H9 (cell line): ENCODE results near the gene TBC1D4. TPM values are rescaled to one million over a fixed set of nuclear protein-coding genes. Genes with fewer than 3 reads are reported as not detected.

Experiments
- DNase-seq: peaks from one replicate; pipeline ENCODE4 v3.0.0-alpha.2; 2017
- H2AFZ ChIP-seq: one replicate; pipeline ENCODE4 v1.6.1; 2013; ENCODE audit warnings: mild to moderate bottlenecking, low read length, control low read depth, moderate library complexity
- H2AK5ac ChIP-seq: 2 replicates; pipeline ENCODE4 v1.6.1; 2013; ENCODE audit warnings: low read length, control low read depth, mixed read lengths; ENCODE audit not compliant: insufficient read length
- H2BK120ac ChIP-seq: one replicate; pipeline ENCODE4 v1.6.1; 2013; ENCODE audit warnings: low read depth, mild to moderate bottlenecking, low read length, control low read depth, inconsistent platforms; ENCODE audit not compliant: poor library complexity, severe bottlenecking
- H2BK12ac ChIP-seq: 2 replicates; pipeline ENCODE4 v1.6.1; 2013; ENCODE audit warnings: low read length, control low read depth, mixed read lengths, low read depth; ENCODE audit not compliant: insufficient read length
- H2BK15ac ChIP-seq: 2 replicates; pipeline ENCODE4 v1.6.1; 2013; ENCODE audit warnings: low read depth, low read length, control low read depth
- H2BK20ac ChIP-seq: one replicate; pipeline ENCODE4 v1.6.1; 2013; ENCODE audit warnings: low read depth, mild to moderate bottlenecking, low read length, control low read depth, inconsistent platforms; ENCODE audit not compliant: poor library complexity, severe bottlenecking
- H2BK5ac ChIP-seq: 2 replicates; pipeline ENCODE4 v1.6.1; 2013; ENCODE audit warnings: low read length, control low read depth, mixed read lengths; ENCODE audit not compliant: insufficient read length
- H3K14ac ChIP-seq: 2 replicates; pipeline ENCODE4 v1.6.1; 2013; ENCODE audit warnings: low read length, control low read depth; ENCODE audit not compliant: insufficient read depth
- H3K18ac ChIP-seq: 2 replicates; pipeline ENCODE4 v1.6.1; 2013; ENCODE audit warnings: low read depth, mild to moderate bottlenecking, mixed read lengths, low read length, control low read depth; ENCODE audit not compliant: insufficient read length
- H3K23ac ChIP-seq: 2 replicates; pipeline ENCODE4 v1.6.1; 2013; ENCODE audit warnings: low read length, control low read depth, mixed read lengths, low read depth; ENCODE audit not compliant: insufficient read length
- H3K23me2 ChIP-seq: 2 replicates; pipeline ENCODE4 v1.6.1; 2013; ENCODE audit warnings: low read depth, mild to moderate bottlenecking, mixed read lengths, low read length, control low read depth; ENCODE audit not compliant: insufficient read length, poor library complexity, severe bottlenecking
- H3K27ac ChIP-seq: 2 replicates; pipeline ENCODE4 v1.5.1; 2013; ENCODE audit warnings: low read length, control low read depth, mixed read lengths, low read depth; ENCODE audit not compliant: insufficient read length
- H3K27me3 ChIP-seq: 2 replicates; pipeline ENCODE4 v1.6.1; 2013; ENCODE audit warnings: low read length, control low read depth, inconsistent platforms; ENCODE audit not compliant: insufficient read depth
- H3K4ac ChIP-seq: 2 replicates; pipeline ENCODE4 v1.6.1; 2013; ENCODE audit warnings: low read depth, mild to moderate bottlenecking, control low read depth, inconsistent platforms, low read length, moderate library complexity
- H3K4me1 ChIP-seq: 2 replicates; pipeline ENCODE4 v1.6.1; 2013; ENCODE audit warnings: low read length, control low read depth, inconsistent platforms; ENCODE audit not compliant: insufficient read depth
- H3K4me2 ChIP-seq: 2 replicates; pipeline ENCODE4 v1.6.1; 2013; ENCODE audit warnings: low read length, control low read depth, mixed read lengths; ENCODE audit not compliant: insufficient read length, insufficient read depth
- H3K56ac ChIP-seq: 2 replicates; pipeline ENCODE4 v1.6.1; 2013; ENCODE audit warnings: low read depth, mild to moderate bottlenecking, mixed read lengths, low read length, control low read depth; ENCODE audit not compliant: insufficient read length
- H3K79me1 ChIP-seq: 2 replicates; pipeline ENCODE4 v1.6.1; 2013; ENCODE audit warnings: low read depth, mild to moderate bottlenecking, moderate library complexity, low read length, control low read depth, inconsistent platforms; ENCODE audit not compliant: insufficient read depth, poor library complexity, severe bottlenecking
- H3K79me2 ChIP-seq: 2 replicates; pipeline ENCODE4 v1.6.1; 2013; ENCODE audit warnings: low read length, control low read depth, inconsistent platforms; ENCODE audit not compliant: insufficient read depth
- H3K9ac ChIP-seq: 2 replicates; pipeline ENCODE4 v1.6.1; 2013; ENCODE audit warnings: low read length, control low read depth, mixed read lengths; ENCODE audit not compliant: insufficient read length; ENCODE audit errors: extremely low read depth
- H3K9me3 ChIP-seq: one replicate; pipeline ENCODE4 v1.6.1; 2013; ENCODE audit warnings: low read depth, low read length, inconsistent platforms; ENCODE audit not compliant: control insufficient read depth
- H3T11ph ChIP-seq: one replicate; pipeline ENCODE4 v1.6.1; 2013; ENCODE audit warnings: mild to moderate bottlenecking, low read length, control low read depth, inconsistent platforms
- H4K20me1 ChIP-seq: one replicate; pipeline ENCODE4 v1.6.1; 2013; ENCODE audit not compliant: control insufficient read depth, insufficient read length, insufficient read depth
- H4K5ac ChIP-seq: 2 replicates; pipeline ENCODE4 v1.6.1; 2013; ENCODE audit warnings: low read depth, mild to moderate bottlenecking, mixed read lengths, low read length, control low read depth; ENCODE audit not compliant: insufficient read length
- H4K8ac ChIP-seq: replicated peaks from 2 replicates; pipeline ENCODE4 v1.6.1; 2013; ENCODE audit warnings: low read length, control low read depth, mixed read lengths, low read depth; ENCODE audit not compliant: insufficient read length
- H4K91ac ChIP-seq: 2 replicates; pipeline ENCODE4 v1.6.1; 2013; ENCODE audit warnings: low read depth, mild to moderate bottlenecking, moderate library complexity, mixed read lengths, low read length, control low read depth; ENCODE audit not compliant: insufficient read length
- H3K27ac Mint-ChIP-seq, 3 experiments: 2 replicates in 2 of 3; 3 replicates in 1 of 3; pipeline ENCODE4 v1.8.0; 2020 to 2021; ENCODE audit warnings: mixed read lengths in 3 of 3, mild to moderate bottlenecking in 1 of 3, moderate library complexity in 1 of 3
- H3K27me3 Mint-ChIP-seq: 2 replicates; pipeline ENCODE4 v1.8.0; 2021; ENCODE audit warnings: low read depth, mild to moderate bottlenecking, moderate library complexity, mixed read lengths
- H3K36me3 Mint-ChIP-seq, 3 experiments: 2 replicates in 2 of 3; 3 replicates in 1 of 3; pipeline ENCODE4 v1.8.0; 2020 to 2021; ENCODE audit warnings: low read depth in 3 of 3, mixed read lengths in 3 of 3; ENCODE audit not compliant: insufficient read depth in 1 of 3
- H3K4me1 Mint-ChIP-seq, 2 experiments: 2 replicates each; pipeline ENCODE4 v1.8.0; 2020; ENCODE audit warnings: mixed read lengths in 2 of 2
- H3K4me3 Mint-ChIP-seq, 2 experiments: 2 replicates in 1 of 2; 3 replicates in 1 of 2; pipeline ENCODE4 v1.8.0; 2020 to 2021; ENCODE audit warnings: mild to moderate bottlenecking in 2 of 2, mixed read lengths in 2 of 2, moderate library complexity in 1 of 2
- H3K9me3 Mint-ChIP-seq, 2 experiments: 2 replicates in 1 of 2; 3 replicates in 1 of 2; pipeline ENCODE4 v1.8.0; 2020; ENCODE audit warnings: mild to moderate bottlenecking in 2 of 2, mixed read lengths in 2 of 2, moderate library complexity in 1 of 2
- CTCF ChIP-seq: fragments of 200-600 bp; sonication (generic); conservative IDR thresholded peaks from 3 replicates; pipeline ENCODE4 v1.8.0; 2021; ENCODE audit warnings: antibody characterized with exemption, mild to moderate bottlenecking
- WGBS: extraction: QIAGEN DNeasy Blood & Tissue Kit; methylation state at CpG from one replicate; pipeline ENCODE4 v1.1.7; 2013; ENCODE audit warnings: missing lambda C conversion rate, low lambda C conversion rate, mixed read lengths; ENCODE audit not compliant: insufficient read length; ENCODE audit errors: extremely low coverage; 5-methylcytosine and 5-hydroxymethylcytosine counted together
- total RNA-seq: library from RNA; stranded (reverse); gene quantifications from 2 replicates; pipeline ENCODE4 v1.2.1, GENCODE V29; 2021

TBC1D4 gene
- total RNA-seq, 1 experiment from 2014 or later, result 10.5 TPM

- Histone ChIP-seq H3K9me3 (no peaks in the 10 kb centered on the region), H2BK20ac (no peak overlapping the region), H3K4ac (no peak overlapping the region), H3K23ac (no peak overlapping the region), H3K14ac (no peak overlapping the region; the same call in 1 of the 2 replicates), H4K5ac (no peak overlapping the region), H3K56ac (no peak overlapping the region), H3K27me3 (no peaks in the 10 kb centered on the region), H3K18ac (no peak overlapping the region), H3T11ph (no peak overlapping the region), H4K8ac (no peak overlapping the region), H2BK12ac (no peak overlapping the region), H3K79me1 (no peaks in the 10 kb centered on the region), H4K91ac (no peak overlapping the region), H3K9ac (no peak overlapping the region), H2BK5ac (no peak overlapping the region), H3K27ac (no peak overlapping the region), H2AFZ (no peak overlapping the region), H4K20me1 (no peaks in the 10 kb centered on the region), H3K4me1 (no peaks in the 10 kb centered on the region), H2BK120ac (no peak overlapping the region), H2AK5ac (no peak overlapping the region), H2BK15ac (0 out of 2 replicates have a peak overlapping the region, but pooled peaks have one; percentile 5), H3K23me2 (no peaks in the 10 kb centered on the region), H3K4me2 (no peak overlapping the region), H3K79me2 (no peaks in the 10 kb centered on the region)
- WGBS, result no CpG with 5 or more reads among the region's 28 CpGs
- Mint-ChIP-seq H3K36me3 (no peaks in the 10 kb centered on the region; a peak in 2 of 7 replicates), H3K9me3 (no peaks in the 10 kb centered on the region), H3K27ac (peak overlapping the region in 1 of 3 experiments; percentile 65; a peak in 1 of 7 replicates), H3K27me3 (no peaks in the 10 kb centered on the region), H3K4me3 (no peak overlapping the region), H3K4me1 (peaks cover 9 to 10% of the 10 kb centered on the region in 2 experiments)
- no peak for TF ChIP-seq CTCF
- no peak for DNase-seq
Measured at GRCh38 chr13:75362026-75362425, 119.9 kb downstream of the TBC1D4 start.
